T-helper 2 cell treated with Interferon-gamma antibody and Interleukin-4, amounts not matched to agents 100 ng/mL and 5 ng/mL, for 36 hours (primary cell): ENCODE results near the gene GALNTL6. TPM values are rescaled to one million over a fixed set of nuclear protein-coding genes. Genes with fewer than 3 reads are reported as not detected.
"Not testable (repeated sequence)": the region's sequence is repeated elsewhere in the genome, so short reads cannot be mapped to it uniquely, and the experiment has no call there.

Source experiments
- intact Hi-C: fragments of 100-400 bp; cut with micrococcal nuclease; formaldehyde crosslinking; loops from one replicate; pipeline ENCODE4 v1.15.1; 2023
- total RNA-seq: library from RNA; stranded (reverse); gene quantifications from 2 replicates; pipeline ENCODE4 v1.2.3, GENCODE V29; 2022

The GALNTL6 gene
- total RNA-seq, 1 donor from 2014 or later: not detected

GRCh38 chr4:173008436-173008835 is 1195.2 kb downstream of the GALNTL6 start:
- intact Hi-C loops: no loop called here

GRCh38 chr4:173009129-173009823 is 1196.1 kb downstream of the GALNTL6 start:
- intact Hi-C loops: no loop called here

- intact Hi-C loops: loop anchor here (1.0 to 2.0 kb wide), 4 partner anchors 156 to 405 kb away; partner anchors contain the start of gene GALNT7
These were observed 1199.4 kb downstream of the GALNTL6 start for GRCh38 chr4:173012608-173013007.

GRCh38 chr4:173013232-173013930 is 1200.2 kb downstream of the GALNTL6 start:
- intact Hi-C loops: loop anchor here (1.0 to 2.0 kb wide), 4 partner anchors 155 to 404 kb away; partner anchors contain the start of gene GALNT7

- intact Hi-C loops: no loop called here
These were observed 1200.9 kb downstream of the GALNTL6 start for GRCh38 chr4:173014113-173014558.

GRCh38 chr4:173014836-173015235 is 1201.6 kb downstream of the GALNTL6 start:
- intact Hi-C loops: no loop called here

GRCh38 chr4:173017802-173018201 is 1204.6 kb downstream of the GALNTL6 start:
- intact Hi-C loops: no loop called here

- intact Hi-C loops: no loop called here
These were observed 1205.2 kb downstream of the GALNTL6 start for GRCh38 chr4:173018446-173018845.

GRCh38 chr4:173019664-173020063 is 1206.5 kb downstream of the GALNTL6 start:
- intact Hi-C loops: no loop called here

- intact Hi-C loops: not testable (repeated sequence)
These were observed 1208.8 kb downstream of the GALNTL6 start for GRCh38 chr4:173021746-173022573.

- intact Hi-C loops: no loop called here
These were observed 1211.0 kb downstream of the GALNTL6 start for GRCh38 chr4:173024203-173024602.

- intact Hi-C loops: loop anchor here (1.0 to 5.0 kb wide), 3 partner anchors 142 to 392 kb away; partner anchors contain the start of gene GALNT7
These were observed 1211.9 kb downstream of the GALNTL6 start for GRCh38 chr4:173025131-173025530.

GRCh38 chr4:173037242-173037641 is 1224.0 kb downstream of the GALNTL6 start:
- intact Hi-C loops: no loop called here

GRCh38 chr4:173038192-173038896 is 1225.1 kb downstream of the GALNTL6 start:
- intact Hi-C loops: no loop called here

GRCh38 chr4:173039617-173040577 is 1226.7 kb downstream of the GALNTL6 start:
- intact Hi-C loops: no loop called here

GRCh38 chr4:173041482-173041881 is 1228.3 kb downstream of the GALNTL6 start:
- intact Hi-C loops: no loop called here

- intact Hi-C loops: not testable (repeated sequence)
These were observed 1228.9 kb downstream of the GALNTL6 start for GRCh38 chr4:173042139-173042538.

GRCh38 chr4:173044340-173044739 is 1231.1 kb downstream of the GALNTL6 start:
- intact Hi-C loops: no loop called here

GRCh38 chr4:173045571-173045970 is 1232.4 kb downstream of the GALNTL6 start:
- intact Hi-C loops: no loop called here

GRCh38 chr4:173046144-173046543 is 1232.9 kb downstream of the GALNTL6 start:
- intact Hi-C loops: no loop called here
